ENCODE data around the gene GPR107. TPM values are rescaled to one million over a fixed set of nuclear protein-coding genes. Genes with fewer than 3 reads are reported as not detected.
"Not testable (repeated sequence)": the region's sequence is repeated elsewhere in the genome, so short reads cannot be mapped to it uniquely, and the experiment has no call there.

The GPR107 gene
- total and polyA plus RNA-seq, 8 donors = 3.4 to 37.8 (median 13.2) TPM

DNA sequence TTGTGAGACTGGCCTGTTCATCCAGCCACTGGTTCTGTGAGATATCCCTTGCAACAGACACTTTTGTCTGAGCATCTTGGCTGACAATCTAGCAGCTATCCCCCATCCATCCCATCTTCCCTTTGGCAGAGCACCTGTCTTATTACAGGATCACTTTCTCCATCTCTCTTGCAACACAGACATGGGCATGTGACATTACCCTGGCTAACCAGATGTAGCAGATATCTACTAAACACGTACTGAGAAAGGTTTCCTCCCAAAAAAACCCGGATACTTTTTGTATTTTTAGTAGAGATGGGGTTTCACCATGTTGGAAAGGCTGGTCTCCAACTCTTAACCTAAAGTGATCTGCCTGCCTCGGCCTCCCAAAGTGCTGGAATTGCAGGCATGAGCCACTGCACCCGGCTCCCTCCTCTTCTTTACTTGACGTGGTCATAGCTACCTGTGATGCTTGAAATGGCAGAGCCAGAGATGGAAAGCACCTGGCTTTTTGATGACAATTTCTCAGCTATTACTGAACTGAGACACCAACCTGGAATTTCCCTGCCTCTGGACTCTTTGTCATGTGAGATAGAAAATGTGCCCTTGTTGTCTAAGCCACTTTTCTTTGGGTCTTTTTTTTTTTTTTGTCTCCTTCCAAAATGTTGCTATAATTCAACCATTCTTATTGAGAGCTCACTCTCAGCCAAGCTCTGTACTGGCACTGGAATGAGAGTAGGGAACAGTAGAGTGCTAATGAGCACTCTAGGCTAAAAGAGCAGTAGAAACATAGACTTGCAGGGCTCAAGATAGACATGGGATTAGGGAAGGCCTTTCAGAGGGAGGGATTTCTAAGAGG, 43.3 kb upstream of the GPR107 start:
- no peak for TF ChIP-seq POLR2A (IDR thresholded peaks at IDR 0.05)
- TF ChIP-seq EP300 (IDR thresholded peaks at IDR 0.05) = no peak
- no peak for TF ChIP-seq POLR2AphosphoS5 (IDR thresholded peaks at IDR 0.05)
- TF ChIP-seq, protein P1, sequence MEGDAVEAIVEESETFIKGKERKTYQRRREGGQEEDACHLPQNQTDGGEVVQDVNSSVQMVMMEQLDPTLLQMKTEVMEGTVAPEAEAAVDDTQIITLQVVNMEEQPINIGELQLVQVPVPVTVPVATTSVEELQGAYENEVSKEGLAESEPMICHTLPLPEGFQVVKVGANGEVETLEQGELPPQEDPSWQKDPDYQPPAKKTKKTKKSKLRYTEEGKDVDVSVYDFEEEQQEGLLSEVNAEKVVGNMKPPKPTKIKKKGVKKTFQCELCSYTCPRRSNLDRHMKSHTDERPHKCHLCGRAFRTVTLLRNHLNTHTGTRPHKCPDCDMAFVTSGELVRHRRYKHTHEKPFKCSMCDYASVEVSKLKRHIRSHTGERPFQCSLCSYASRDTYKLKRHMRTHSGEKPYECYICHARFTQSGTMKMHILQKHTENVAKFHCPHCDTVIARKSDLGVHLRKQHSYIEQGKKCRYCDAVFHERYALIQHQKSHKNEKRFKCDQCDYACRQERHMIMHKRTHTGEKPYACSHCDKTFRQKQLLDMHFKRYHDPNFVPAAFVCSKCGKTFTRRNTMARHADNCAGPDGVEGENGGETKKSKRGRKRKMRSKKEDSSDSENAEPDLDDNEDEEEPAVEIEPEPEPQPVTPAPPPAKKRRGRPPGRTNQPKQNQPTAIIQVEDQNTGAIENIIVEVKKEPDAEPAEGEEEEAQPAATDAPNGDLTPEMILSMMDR (IDR thresholded peaks at IDR 0.05) = no peak
- Histone ChIP-seq H3K36me3 (peaks cover 0 to 6% (median 0%) of the 10 kb centered on the region in 4 donors), H3K4me3 (no peak overlapping the region), H3K27me3 (no peaks in the 10 kb centered on the region), H3K27ac (peak overlapping the region in 3 of 5 donors; percentile 5 to 69 (median 22)), H3K9me3 (no peaks in the 10 kb centered on the region), H3K4me1 (peaks cover 0 to 42% (median 19%) of the 10 kb centered on the region in 4 donors)
- DNase-seq = no peak
- WGBS, 5 donors = 75 to 85% (median 82%) methylated on average over 5 of the region's 5 CpGs
- intact Hi-C loops (cut with DNase I; ENCODE audit: low total_unique reads) = no loop called here

DNA sequence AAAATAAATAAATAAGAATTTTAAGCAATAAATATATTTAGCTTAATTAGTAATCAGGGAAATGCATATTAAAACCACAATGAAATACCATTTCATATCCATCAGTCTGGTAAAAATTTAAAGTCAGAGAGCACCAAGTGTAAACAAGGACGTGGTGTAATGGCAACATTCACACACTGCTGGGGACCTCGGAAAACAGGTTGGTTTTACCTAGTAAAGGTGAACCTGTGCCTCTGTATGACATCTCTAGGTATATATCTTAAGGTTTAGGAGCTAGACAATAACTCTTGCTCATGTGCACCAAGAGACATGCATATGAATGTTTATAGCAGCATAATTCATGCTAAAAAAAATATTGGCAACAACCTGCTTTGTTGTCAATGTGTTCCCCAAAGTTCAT, 40.4 kb upstream of the GPR107 start:
- Histone ChIP-seq H3K27ac (peak overlapping the region in 1 of 5 donors; percentile 87), H3K27me3 (no peaks in the 10 kb centered on the region), H3K36me3 (peaks cover 0 to 8% (median 0%) of the 10 kb centered on the region in 4 donors), H3K4me3 (no peak overlapping the region), H3K9me3 (no peaks in the 10 kb centered on the region), H3K4me1 (peaks cover 0 to 43% (median 19%) of the 10 kb centered on the region in 4 donors)
- no peak for DNase-seq
- intact Hi-C loops (cut with DNase I; ENCODE audit: low total_unique reads) = no loop called here
- 50 to 62% (median 59%) methylated on average over 2 of the region's 2 CpGs for WGBS, 5 donors
- TF ChIP-seq, protein P1 (IDR thresholded peaks at IDR 0.05) = no peak
- TF ChIP-seq EP300 (IDR thresholded peaks at IDR 0.05) = no peak
- TF ChIP-seq POLR2A (IDR thresholded peaks at IDR 0.05) = no peak
- TF ChIP-seq POLR2AphosphoS5 (IDR thresholded peaks at IDR 0.05) = no peak

DNA sequence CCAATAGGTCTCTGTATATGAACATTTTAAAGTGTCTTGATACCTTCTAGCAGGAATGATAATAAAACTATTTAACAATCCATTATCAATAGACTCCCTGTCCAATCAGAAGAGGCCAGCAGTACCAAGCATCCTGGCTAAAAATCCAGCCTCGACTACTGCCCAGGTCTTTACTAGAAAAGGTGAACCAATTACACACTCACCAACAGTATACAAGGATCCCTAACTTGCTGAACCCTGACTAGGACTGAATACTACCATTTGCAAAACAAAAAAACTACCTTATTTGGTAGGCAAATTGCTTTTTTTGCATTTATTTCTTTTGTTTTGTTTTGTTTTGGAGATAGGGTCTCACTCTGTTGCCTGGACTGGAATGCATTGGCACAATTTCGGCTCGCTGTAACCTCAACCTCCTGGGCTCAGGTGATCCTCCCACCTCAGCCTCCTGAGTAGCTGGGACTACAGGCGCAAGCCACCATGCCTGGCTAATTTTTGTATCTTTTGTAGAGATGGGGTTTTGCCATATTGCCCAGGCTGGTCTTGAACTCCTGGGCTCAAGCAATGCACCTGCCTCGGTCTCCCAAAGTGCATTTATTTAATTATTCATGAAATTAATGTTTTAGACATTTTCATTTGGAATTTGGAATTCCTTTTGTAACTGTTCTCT, 38.2 kb upstream of the GPR107 start:
- Histone ChIP-seq H3K9me3 (no peaks in the 10 kb centered on the region), H3K27ac (peak overlapping the region in 2 of 5 donors; percentile 72 to 87), H3K4me3 (no peak overlapping the region), H3K36me3 (peaks cover 0 to 8% (median 0%) of the 10 kb centered on the region in 4 donors), H3K27me3 (no peaks in the 10 kb centered on the region), H3K4me1 (peaks cover 0 to 37% (median 16%) of the 10 kb centered on the region in 4 donors)
- 96 to 98% (median 97%) methylated on average over 5 of the region's 5 CpGs for WGBS, 5 donors
- TF ChIP-seq POLR2AphosphoS5 (IDR thresholded peaks at IDR 0.05) (no peak), POLR2A (IDR thresholded peaks at IDR 0.05) (no peak), EP300 (IDR thresholded peaks at IDR 0.05) (no peak)
- TF ChIP-seq, protein P1 (IDR thresholded peaks at IDR 0.05) = no peak
- intact Hi-C loops (cut with DNase I; ENCODE audit: low total_unique reads) = no loop called here
- no peak for DNase-seq

DNA sequence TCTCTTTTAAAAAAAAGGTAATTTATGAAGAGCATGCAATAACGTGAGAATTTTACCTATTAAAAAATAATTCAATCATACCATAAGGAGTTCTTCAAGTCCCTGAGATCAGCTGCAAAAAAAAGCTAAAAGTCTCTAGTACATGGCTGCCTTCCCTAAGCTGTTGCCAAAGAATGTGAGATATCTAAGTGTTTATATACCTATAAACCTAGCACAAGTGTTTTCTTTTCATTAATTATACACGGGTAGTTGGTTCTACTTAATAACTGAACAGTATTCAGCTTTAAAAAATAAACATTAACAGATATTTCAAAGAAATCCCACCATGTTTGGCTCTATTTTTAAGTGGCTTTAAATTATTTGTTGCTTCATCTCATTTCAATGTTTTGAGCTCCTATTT, 36.6 kb upstream of the GPR107 start:
- 20 to 39% (median 26%) methylated on average over 2 of the region's 2 CpGs for WGBS, 5 donors
- TF ChIP-seq POLR2AphosphoS5 (IDR thresholded peaks at IDR 0.05) (no peak), POLR2A (IDR thresholded peaks at IDR 0.05) (no peak), EP300 (IDR thresholded peaks at IDR 0.05) (no peak)
- TF ChIP-seq, protein P1 (IDR thresholded peaks at IDR 0.05) = no peak
- peak overlapping the region in 4 of 5 donors; percentile 32 to 87 (median 58) for H3K27ac ChIP-seq

DNA sequence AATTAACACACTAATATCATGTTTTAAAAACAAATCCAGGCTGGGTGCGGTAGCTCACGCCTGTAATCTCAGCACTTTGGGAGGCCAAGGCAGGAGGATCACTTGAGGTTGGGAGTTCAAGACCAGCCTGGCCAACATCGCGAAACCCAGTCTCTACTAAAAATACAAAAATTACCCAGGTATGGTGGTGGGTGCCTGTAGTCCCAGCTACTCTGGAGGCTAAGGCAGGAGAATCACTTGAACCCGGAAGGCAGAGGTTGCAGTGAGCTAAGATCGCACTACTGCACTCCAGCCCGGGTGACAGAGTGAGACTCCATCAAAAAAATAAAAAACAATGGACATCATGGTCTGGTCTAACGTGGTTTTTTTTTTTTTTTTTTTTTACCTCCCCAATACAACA, 36.2 kb upstream of the GPR107 start:
- Histone ChIP-seq H3K4me1 (peaks cover 0 to 53% (median 24%) of the 10 kb centered on the region in 4 donors), H3K27ac (peak overlapping the region in 3 of 5 donors; percentile 44 to 87 (median 72))
- H3K36me3 ChIP-seq; H3K9me3 ChIP-seq; intact Hi-C loops (cut with DNase I; ENCODE audit: low total_unique reads); H3K4me3 ChIP-seq; H3K27me3 ChIP-seq; DNase-seq: not testable (repeated sequence)
- 80 to 91% (median 90%) methylated on average over 8 of the region's 8 CpGs for WGBS, 5 donors

More for the DNA sequence above, 36.6 kb upstream of the GPR107 start:
- peaks cover 0 to 8% (median 0%) of the 10 kb centered on the region in 4 donors for H3K36me3 ChIP-seq
- DNase-seq = no peak
- no peak overlapping the region for H3K4me3 ChIP-seq
- H3K9me3 ChIP-seq = no peaks in the 10 kb centered on the region
- peaks cover 0 to 49% (median 22%) of the 10 kb centered on the region in 4 donors for H3K4me1 ChIP-seq
- intact Hi-C loops (cut with DNase I; ENCODE audit: low total_unique reads) = no loop called here
- no peaks in the 10 kb centered on the region for H3K27me3 ChIP-seq

All from stomach (tissue), 9 donors.